GM12875 (cell line): Measurements from ENCODE around the gene PTPRD.
"Not testable (repeated sequence)": the region's sequence is repeated elsewhere in the genome, so short reads cannot be mapped to it uniquely, and the experiment has no call there.

Source experiments
- H3K4me3 ChIP-seq: one replicate; pipeline ENCODE4 v1.5.1; 2011; ENCODE audit warnings: low read depth, low read length, control low read depth
- TF ChIP-seq, protein P1 (sequence below): IDR thresholded peaks from 2 replicates; pipeline ENCODE4 v1.5.1; 2011; ENCODE audit warnings: low read depth, mild to moderate bottlenecking, control low read depth, inconsistent platforms, low read length, moderate library complexity, borderline replicate concordance; ENCODE audit not compliant: insufficient read depth

The PTPRD gene

GRCh38 chr9:9078301-9078700 is 1534.5 kb downstream of the PTPRD start:
- no peak overlapping the region for H3K4me3 ChIP-seq
- TF ChIP-seq, protein P1, sequence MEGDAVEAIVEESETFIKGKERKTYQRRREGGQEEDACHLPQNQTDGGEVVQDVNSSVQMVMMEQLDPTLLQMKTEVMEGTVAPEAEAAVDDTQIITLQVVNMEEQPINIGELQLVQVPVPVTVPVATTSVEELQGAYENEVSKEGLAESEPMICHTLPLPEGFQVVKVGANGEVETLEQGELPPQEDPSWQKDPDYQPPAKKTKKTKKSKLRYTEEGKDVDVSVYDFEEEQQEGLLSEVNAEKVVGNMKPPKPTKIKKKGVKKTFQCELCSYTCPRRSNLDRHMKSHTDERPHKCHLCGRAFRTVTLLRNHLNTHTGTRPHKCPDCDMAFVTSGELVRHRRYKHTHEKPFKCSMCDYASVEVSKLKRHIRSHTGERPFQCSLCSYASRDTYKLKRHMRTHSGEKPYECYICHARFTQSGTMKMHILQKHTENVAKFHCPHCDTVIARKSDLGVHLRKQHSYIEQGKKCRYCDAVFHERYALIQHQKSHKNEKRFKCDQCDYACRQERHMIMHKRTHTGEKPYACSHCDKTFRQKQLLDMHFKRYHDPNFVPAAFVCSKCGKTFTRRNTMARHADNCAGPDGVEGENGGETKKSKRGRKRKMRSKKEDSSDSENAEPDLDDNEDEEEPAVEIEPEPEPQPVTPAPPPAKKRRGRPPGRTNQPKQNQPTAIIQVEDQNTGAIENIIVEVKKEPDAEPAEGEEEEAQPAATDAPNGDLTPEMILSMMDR, result no peak

DNA sequence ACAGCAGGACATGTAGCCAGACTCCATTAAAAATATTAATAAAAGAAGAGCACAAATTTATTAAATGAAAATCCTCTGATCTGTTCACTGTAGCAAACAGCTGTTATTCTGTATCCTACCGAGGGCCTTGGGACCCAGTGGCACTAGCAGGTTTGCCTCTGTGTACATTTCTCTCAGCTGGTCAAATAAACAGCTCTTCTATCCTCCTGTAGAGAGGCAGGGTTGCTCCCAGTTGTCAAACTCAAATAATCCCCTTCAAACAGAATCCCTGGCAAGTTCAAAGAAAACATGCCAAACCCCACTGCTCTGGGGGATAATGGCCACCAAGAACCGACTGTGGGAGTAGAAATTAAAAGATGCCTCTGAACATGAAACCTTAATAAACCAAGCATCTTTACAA is 1551.2 kb downstream of the PTPRD start:
- TF ChIP-seq, protein P1, result no peak

GRCh38 chr9:9054354-9054992 is 1558.3 kb downstream of the PTPRD start:
- H3K4me3 ChIP-seq, result no peak overlapping the region
- TF ChIP-seq, protein P1, result no peak

More for the DNA sequence above, 1551.2 kb downstream of the PTPRD start:
- no peak overlapping the region for H3K4me3 ChIP-seq

GRCh38 chr9:9045572-9045971 is 1567.2 kb downstream of the PTPRD start:
- H3K4me3 ChIP-seq, result no peak overlapping the region
- TF ChIP-seq, protein P1, result no peak

DNA sequence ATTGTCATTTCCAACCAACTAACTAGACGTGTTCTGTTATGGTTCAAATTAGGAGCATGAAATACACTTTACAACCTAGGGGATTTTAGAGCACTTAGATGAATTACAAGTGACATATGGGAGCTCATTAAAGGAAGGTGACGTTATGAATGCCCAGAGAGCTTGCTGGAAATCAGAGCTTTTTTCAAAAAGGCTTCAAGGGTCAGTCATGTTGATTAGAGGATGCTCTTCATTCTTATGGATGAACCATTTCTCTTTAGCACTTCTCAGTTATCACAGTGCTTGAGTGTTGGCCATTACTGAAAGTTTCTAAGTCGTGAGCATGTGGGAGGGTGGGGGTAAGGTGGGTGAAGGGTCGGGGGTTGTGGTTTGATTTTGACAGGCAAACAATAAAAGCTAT is 1567.7 kb downstream of the PTPRD start:
- TF ChIP-seq, protein P1, result no peak
- H3K4me3 ChIP-seq, result no peak overlapping the region

DNA sequence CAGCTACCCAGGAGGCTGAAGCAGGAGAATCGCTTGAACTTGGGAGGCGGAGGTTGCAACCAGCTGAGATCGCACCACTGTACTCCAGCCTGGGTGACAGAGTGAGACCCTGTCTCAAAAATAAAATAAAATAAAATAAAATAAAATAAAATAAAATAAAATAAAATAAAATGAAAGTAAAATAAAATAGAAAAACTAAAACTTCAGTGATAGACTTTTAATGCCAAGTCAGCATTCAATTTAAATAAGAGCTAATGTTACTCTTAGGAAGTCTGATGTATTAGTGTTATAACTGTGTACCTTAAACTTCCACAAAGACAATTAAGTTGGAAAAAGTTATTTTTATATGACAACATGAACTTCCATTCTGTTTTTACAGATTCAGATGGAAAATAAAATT is 1569.0 kb downstream of the PTPRD start:
- not testable (repeated sequence) for H3K4me3 ChIP-seq

DNA sequence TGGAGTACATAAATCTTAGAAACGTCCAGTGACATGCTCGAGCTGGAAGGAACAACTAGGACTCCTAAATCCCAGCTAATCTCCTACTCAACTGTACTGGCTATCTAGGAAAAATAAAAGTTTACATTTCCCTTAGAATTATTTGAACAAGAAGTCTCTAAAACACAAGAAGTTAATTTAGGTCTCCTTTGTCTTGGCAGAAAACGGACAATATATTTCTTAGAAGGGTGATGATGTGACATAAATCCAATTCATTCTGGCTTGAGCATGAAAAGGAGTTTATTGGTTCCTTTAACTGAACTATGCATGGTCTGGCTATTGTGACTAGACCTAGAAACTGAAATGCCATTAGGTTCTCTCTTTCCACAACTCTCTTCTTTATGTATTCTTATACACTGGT is 1571.0 kb downstream of the PTPRD start:
- no peak overlapping the region for H3K4me3 ChIP-seq

More for the DNA sequence above, 1571.0 kb downstream of the PTPRD start:
- TF ChIP-seq, protein P1, result no peak
